Ishikawa (cell line): ENCODE results near the gene SLC4A3.

Experiments used
- CEBPB ChIP-seq: IDR thresholded peaks from 2 replicates; pipeline ENCODE4 v1.6.1; 2012
- CREB1 ChIP-seq: IDR thresholded peaks from 2 replicates; pipeline ENCODE4 v1.6.1; 2012; ENCODE audit warnings: low read depth
- EGR1 ChIP-seq: IDR thresholded peaks from 2 replicates; pipeline ENCODE4 v1.6.1; 2012
- EP300 ChIP-seq: IDR thresholded peaks from 2 replicates; pipeline ENCODE4 v1.6.1; 2012; ENCODE audit warnings: borderline replicate concordance
- FOXM1 ChIP-seq: IDR thresholded peaks from 2 replicates; pipeline ENCODE4 v1.6.1; 2012; ENCODE audit warnings: low read depth, borderline replicate concordance
- NFIC ChIP-seq: IDR thresholded peaks from 2 replicates; pipeline ENCODE4 v1.6.1; 2012
- RAD21 ChIP-seq: IDR thresholded peaks from 2 replicates; pipeline ENCODE4 v1.6.1; 2012; ENCODE audit warnings: low read depth
- REST ChIP-seq: IDR thresholded peaks from 2 replicates; pipeline ENCODE4 v1.6.1; 2012; ENCODE audit warnings: low read depth, mild to moderate bottlenecking
- TAF1 ChIP-seq: IDR thresholded peaks from 2 replicates; pipeline ENCODE4 v1.6.1; 2012; ENCODE audit warnings: low read depth, mild to moderate bottlenecking
- TCF12 ChIP-seq: IDR thresholded peaks from 2 replicates; pipeline ENCODE4 v1.6.1; 2012; ENCODE audit warnings: low read depth
- TEAD4 ChIP-seq: IDR thresholded peaks from 2 replicates; pipeline ENCODE4 v1.6.1; 2012
- USF1 ChIP-seq: IDR thresholded peaks from 2 replicates; pipeline ENCODE4 v1.6.1; 2012
- YY1 ChIP-seq: IDR thresholded peaks from 2 replicates; pipeline ENCODE4 v1.6.1; 2012; ENCODE audit warnings: low read depth
- ZBTB7A ChIP-seq: IDR thresholded peaks from 2 replicates; pipeline ENCODE4 v1.6.1; 2012; ENCODE audit warnings: low read depth
- TF ChIP-seq, protein P1 (sequence below): IDR thresholded peaks from 2 replicates; pipeline ENCODE4 v1.6.1; 2012

Gene SLC4A3

DNA sequence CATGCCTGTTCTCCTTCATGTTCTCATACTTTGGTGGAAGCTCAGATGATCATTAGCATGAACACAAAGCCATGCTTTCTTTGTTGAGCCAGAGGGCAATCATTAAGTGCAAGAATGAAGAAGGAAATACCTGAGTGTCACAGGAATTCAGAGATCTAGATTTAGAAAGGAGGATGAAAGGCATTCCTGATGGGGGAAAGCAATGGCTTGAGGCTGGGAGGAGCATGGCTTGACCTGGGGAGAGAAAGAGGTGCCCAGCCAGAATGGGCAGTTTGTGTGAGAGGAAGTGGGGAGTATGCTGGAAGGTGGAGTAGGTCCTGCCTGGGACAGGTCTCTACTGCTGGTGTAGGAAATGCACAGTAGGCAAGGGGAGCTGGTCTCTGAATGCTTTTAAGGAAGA lies 35.1 kb downstream of the SLC4A3 start:
- TF ChIP-seq CREB1 (no peak), USF1 (no peak)

GRCh38 chr2:219663116-219663762 lies 35.8 kb downstream of the SLC4A3 start:
- no peak for TF ChIP-seq FOXM1
- no peak for TF ChIP-seq REST
- TF ChIP-seq TAF1 = no peak
- TF ChIP-seq EP300 = no peak
- TF ChIP-seq CEBPB = no peak
- TF ChIP-seq CREB1 = no peak

DNA sequence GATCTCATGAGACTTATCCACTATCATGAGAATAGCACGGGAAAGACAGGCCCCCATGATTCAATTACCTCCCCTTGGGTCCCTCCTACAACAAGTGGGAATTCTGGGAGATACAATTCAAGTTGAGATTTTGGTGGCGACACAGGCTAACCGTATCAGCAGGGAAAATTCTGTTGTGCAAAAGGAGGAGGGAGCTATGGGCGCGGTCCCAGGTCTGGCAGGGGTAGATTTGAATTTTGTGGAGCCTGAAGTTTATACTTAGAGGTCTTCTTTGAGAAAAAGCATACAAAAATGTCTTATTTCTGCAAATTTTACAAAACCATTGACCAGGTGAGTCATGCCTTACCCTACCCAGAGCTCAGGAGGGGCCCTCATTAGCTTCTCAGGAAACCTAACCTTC lies 36.6 kb downstream of the SLC4A3 start:
- TF ChIP-seq CREB1 (no peak), EGR1 (no peak), FOXM1 (no peak), EP300 (no peak), TCF12 (no peak), USF1 (no peak), TEAD4 (no peak), CEBPB (no peak), ZBTB7A (no peak), REST (no peak), RAD21 (no peak), NFIC (no peak)
- TF ChIP-seq, protein P1, sequence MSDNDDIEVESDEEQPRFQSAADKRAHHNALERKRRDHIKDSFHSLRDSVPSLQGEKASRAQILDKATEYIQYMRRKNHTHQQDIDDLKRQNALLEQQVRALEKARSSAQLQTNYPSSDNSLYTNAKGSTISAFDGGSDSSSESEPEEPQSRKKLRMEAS = no peak

DNA sequence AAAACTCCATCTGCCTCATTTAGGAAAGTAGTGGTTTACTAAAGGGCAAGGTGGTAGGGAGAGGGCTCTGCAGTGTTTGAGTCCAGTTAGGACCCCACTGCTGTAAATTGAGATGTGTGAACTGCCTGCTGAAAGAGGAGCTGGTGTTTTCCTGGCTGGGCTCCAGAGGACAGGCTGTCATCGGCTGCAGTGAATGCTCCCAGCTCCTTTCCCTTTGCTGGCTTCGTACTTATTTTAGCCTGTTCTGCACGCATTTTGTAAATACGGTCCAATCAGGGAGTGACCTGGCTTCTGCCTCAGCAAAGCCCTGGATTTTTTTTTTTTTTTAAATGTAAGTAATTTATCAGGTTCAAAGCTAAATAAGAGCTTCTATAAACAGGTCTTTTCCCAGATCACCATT lies 37.5 kb downstream of the SLC4A3 start:
- TF ChIP-seq RAD21 (no peak), YY1 (no peak), FOXM1 (no peak), USF1 (no peak), ZBTB7A (no peak), CEBPB (no peak), CREB1 (no peak), TEAD4 (no peak), REST (no peak), EGR1 (no peak), EP300 (no peak), TAF1 (no peak)
- TF ChIP-seq, protein P1 = no peak

GRCh38 chr2:219665926-219666325 lies 38.5 kb downstream of the SLC4A3 start:
- TF ChIP-seq CREB1 (no peak), FOXM1 (no peak), NFIC (no peak), YY1 (no peak), RAD21 (no peak), TCF12 (no peak), EP300 (no peak), REST (no peak), TAF1 (no peak), USF1 (no peak), EGR1 (no peak), ZBTB7A (no peak)
- TF ChIP-seq, protein P1 = no peak
